ENCODE data around the gene RPP14.

Gene RPP14

GRCh38 chr3:58321791-58322190 lies 15.7 kb downstream of the RPP14 start:
- Histone ChIP-seq H3K27me3 (replicated peaks; ENCODE audit: insufficient read depth, low read length) (no peaks in the 10 kb centered on the region), H3K36me3 (replicated peaks; ENCODE audit: insufficient read depth, low read length) (0 out of 2 replicates have a peak, but pooled peaks cover 8% of the 10 kb centered on the region), H3K4me3 (ENCODE audit: low read length) (no peak overlapping the region), H3F3A (ENCODE audit: insufficient read depth, low read length) (no peaks in the 10 kb centered on the region), H3K4me2 (ENCODE audit: low read depth, low read length) (no peak overlapping the region), H3K9me2 (replicated peaks; ENCODE audit: insufficient read depth, low read length) (no peaks in the 10 kb centered on the region), H3K79me2 (ENCODE audit: low read length) (peaks cover 6% of the 10 kb centered on the region), H3K4me1 (ENCODE audit: low read length) (peaks cover 9% of the 10 kb centered on the region), H3K27ac (ENCODE audit: low read length) (no peak overlapping the region), H3K9me3 (replicated peaks; ENCODE audit: insufficient read depth, low read length) (no peaks in the 10 kb centered on the region), H4K20me1 (ENCODE audit: insufficient read depth, low read length) (peaks cover 9% of the 10 kb centered on the region; the same call in 1 of the 2 replicates), H3K9ac (ENCODE audit: low read length) (no peak overlapping the region), H2AFZ (ENCODE audit: low read length) (no peak overlapping the region)
- DNase-seq: no peak
- TF ChIP-seq EZH2phosphoT487 (IDR thresholded peaks at IDR 0.05; ENCODE audit: low read length) (no peak), EZH2 (optimal IDR thresholded peaks at IDR 0.05; ENCODE audit: low read depth, low read length) (no peak), CTCF (IDR thresholded peaks at IDR 0.05; ENCODE audit: low read length) (no peak)

DNA sequence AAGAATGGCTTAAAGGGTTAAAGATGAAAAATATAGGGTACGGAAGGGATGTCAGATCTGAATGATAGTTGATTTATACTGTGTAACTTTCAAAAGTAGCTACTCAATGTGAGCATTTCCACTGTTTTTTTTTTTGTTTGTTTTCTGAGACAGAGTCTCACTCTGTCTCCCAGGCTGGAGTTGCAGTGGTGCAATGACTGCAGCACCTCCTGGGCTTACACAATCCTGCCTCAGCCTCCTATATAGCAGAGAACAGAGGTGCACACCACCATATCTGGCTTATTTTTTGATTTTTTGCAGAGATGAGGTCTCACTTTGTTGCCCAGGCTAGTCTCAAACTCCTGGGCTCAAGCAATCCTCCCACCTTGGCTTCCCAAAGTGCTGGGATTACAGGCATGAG lies 16.7 kb downstream of the RPP14 start:
- no peak overlapping the region for H3K4me2 ChIP-seq (ENCODE audit: low read depth, low read length)
- H3F3A ChIP-seq (ENCODE audit: insufficient read depth, low read length): no peaks in the 10 kb centered on the region
- no peaks in the 10 kb centered on the region for H3K9me3 ChIP-seq (replicated peaks; ENCODE audit: insufficient read depth, low read length)
- H3K27me3 ChIP-seq (replicated peaks; ENCODE audit: insufficient read depth, low read length): no peaks in the 10 kb centered on the region
- peaks cover 5% of the 10 kb centered on the region; the same call in 1 of the 2 replicates for H4K20me1 ChIP-seq (ENCODE audit: insufficient read depth, low read length)
- TF ChIP-seq EZH2 (optimal IDR thresholded peaks at IDR 0.05; ENCODE audit: low read depth, low read length): no peak
- TF ChIP-seq EZH2phosphoT487 (IDR thresholded peaks at IDR 0.05; ENCODE audit: low read length): no peak
- TF ChIP-seq CTCF (IDR thresholded peaks at IDR 0.05; ENCODE audit: low read length): no peak
- H3K36me3 ChIP-seq (replicated peaks; ENCODE audit: insufficient read depth, low read length): 0 out of 2 replicates have a peak, but pooled peaks cover under 1% of the 10 kb centered on the region
- peaks cover 9% of the 10 kb centered on the region for H3K4me1 ChIP-seq (ENCODE audit: low read length)
- peaks cover 3% of the 10 kb centered on the region for H3K79me2 ChIP-seq (ENCODE audit: low read length)
- H3K4me3 ChIP-seq (ENCODE audit: low read length): no peak overlapping the region
- H2AFZ ChIP-seq (ENCODE audit: low read length): no peak overlapping the region
- no peak for DNase-seq
- no peak overlapping the region for H3K9ac ChIP-seq (ENCODE audit: low read length)
- H3K9me2 ChIP-seq (replicated peaks; ENCODE audit: insufficient read depth, low read length): no peaks in the 10 kb centered on the region
- no peak overlapping the region for H3K27ac ChIP-seq (ENCODE audit: low read length)

- no peak overlapping the region for H3K27ac ChIP-seq (ENCODE audit: low read length)
- H4K20me1 ChIP-seq (ENCODE audit: insufficient read depth, low read length): 0 out of 2 replicates have a peak, but pooled peaks cover 2% of the 10 kb centered on the region
These were observed 17.7 kb downstream of the RPP14 start for GRCh38 chr3:58323529-58324390.

More at GRCh38 chr3:58323529-58324390, 17.7 kb downstream of the RPP14 start:
- no peaks in the 10 kb centered on the region for H3K9me3 ChIP-seq (replicated peaks; ENCODE audit: insufficient read depth, low read length)
- no peaks in the 10 kb centered on the region for H3K27me3 ChIP-seq (replicated peaks; ENCODE audit: insufficient read depth, low read length)
- no peak overlapping the region for H3K4me3 ChIP-seq (ENCODE audit: low read length)
- no peak for DNase-seq
- no peaks in the 10 kb centered on the region for H3K79me2 ChIP-seq (ENCODE audit: low read length)
- no peaks in the 10 kb centered on the region for H3F3A ChIP-seq (ENCODE audit: insufficient read depth, low read length)
- H3K9ac ChIP-seq (ENCODE audit: low read length): no peak overlapping the region
- H3K9me2 ChIP-seq (replicated peaks; ENCODE audit: insufficient read depth, low read length): no peaks in the 10 kb centered on the region
- peaks cover 9% of the 10 kb centered on the region for H3K4me1 ChIP-seq (ENCODE audit: low read length)
- no peaks in the 10 kb centered on the region for H3K36me3 ChIP-seq (replicated peaks; ENCODE audit: insufficient read depth, low read length)
- H3K4me2 ChIP-seq (ENCODE audit: low read depth, low read length): no peak overlapping the region
- TF ChIP-seq EZH2 (optimal IDR thresholded peaks at IDR 0.05; ENCODE audit: low read depth, low read length) (no peak), EZH2phosphoT487 (IDR thresholded peaks at IDR 0.05; ENCODE audit: low read length) (no peak), CTCF (IDR thresholded peaks at IDR 0.05; ENCODE audit: low read length) (no peak)
- no peak overlapping the region for H2AFZ ChIP-seq (ENCODE audit: low read length)
